Neural crest cell (in vitro differentiated cells): ENCODE results near the gene PDCD4. TPM values are rescaled to one million over a fixed set of nuclear protein-coding genes. Genes with fewer than 3 reads are reported as not detected.

Source experiments
- DNase-seq: peaks from one replicate; pipeline ENCODE4 v3.0.0; 2021; ENCODE audit warnings: low read depth, mixed read lengths, low spot score
- H3K27ac Mint-ChIP-seq: one replicate; pipeline ENCODE4 v1.8.0; 2021; ENCODE audit warnings: mild to moderate bottlenecking, mixed read lengths; ENCODE audit not compliant: unreplicated experiment
- H3K27me3 Mint-ChIP-seq: 2 replicates; pipeline ENCODE4 v1.8.0; 2021; ENCODE audit warnings: low read depth, mild to moderate bottlenecking, mixed read lengths
- H3K36me3 Mint-ChIP-seq: 2 replicates; pipeline ENCODE4 v1.8.0; 2021; ENCODE audit warnings: low read depth, mild to moderate bottlenecking, mixed read lengths
- H3K4me1 Mint-ChIP-seq: 2 replicates; pipeline ENCODE4 v1.8.0; 2021; ENCODE audit warnings: mixed read lengths
- H3K4me3 Mint-ChIP-seq: one replicate; pipeline ENCODE4 v1.8.0; 2021; ENCODE audit warnings: mild to moderate bottlenecking, mixed read lengths
- H3K9me3 Mint-ChIP-seq: 2 replicates; pipeline ENCODE4 v1.8.0; 2021; ENCODE audit warnings: mixed read lengths
- CTCF ChIP-seq: fragments of 200-600 bp; sonication (generic); conservative IDR thresholded peaks from 2 replicates; pipeline ENCODE4 v1.5.0; 2021; ENCODE audit warnings: antibody characterized with exemption, mild to moderate bottlenecking
- total RNA-seq: library from RNA; stranded (reverse); gene quantifications from 2 replicates; pipeline ENCODE4 v1.2.1, GENCODE V29; 2021

Gene PDCD4
- total RNA-seq, 1 donor from 2014 or later = 37.8 TPM

- Mint-ChIP-seq H3K27me3 (no peaks in the 10 kb centered on the region), H3K36me3 (no peaks in the 10 kb centered on the region), H3K4me1 (peaks cover 43% of the 10 kb centered on the region), H3K4me3 (no peak overlapping the region), H3K9me3 (no peaks in the 10 kb centered on the region), H3K27ac (no peak overlapping the region)
- peak; percentile 21 for DNase-seq
- TF ChIP-seq CTCF = no peak
Measured at GRCh38 chr10:110833234-110833940, 38.3 kb upstream of the PDCD4 start.

- H3K27me3 Mint-ChIP-seq = no peaks in the 10 kb centered on the region
- TF ChIP-seq CTCF = no peak
- H3K36me3 Mint-ChIP-seq = no peaks in the 10 kb centered on the region
- H3K9me3 Mint-ChIP-seq = no peaks in the 10 kb centered on the region
- H3K27ac Mint-ChIP-seq = peak overlapping the region; percentile 57
- no peak overlapping the region for H3K4me3 Mint-ChIP-seq
- DNase-seq = no peak
- H3K4me1 Mint-ChIP-seq = peaks cover 46% of the 10 kb centered on the region
Measured at GRCh38 chr10:110833941-110834628, 37.6 kb upstream of the PDCD4 start.

GRCh38 chr10:110834629-110835301 is 37.0 kb upstream of the PDCD4 start:
- no peaks in the 10 kb centered on the region for H3K27me3 Mint-ChIP-seq
- H3K4me3 Mint-ChIP-seq = no peak overlapping the region
- no peak for DNase-seq
- no peaks in the 10 kb centered on the region for H3K36me3 Mint-ChIP-seq
- no peak for TF ChIP-seq CTCF
- H3K27ac Mint-ChIP-seq = peak overlapping the region; percentile 57
- no peaks in the 10 kb centered on the region for H3K9me3 Mint-ChIP-seq
- peaks cover 51% of the 10 kb centered on the region for H3K4me1 Mint-ChIP-seq

GRCh38 chr10:110835841-110836240 is 35.9 kb upstream of the PDCD4 start:
- Mint-ChIP-seq H3K4me3 (no peak overlapping the region), H3K27ac (peak overlapping the region; percentile 94), H3K27me3 (no peaks in the 10 kb centered on the region), H3K9me3 (no peaks in the 10 kb centered on the region), H3K4me1 (peaks cover 51% of the 10 kb centered on the region), H3K36me3 (no peaks in the 10 kb centered on the region)
- TF ChIP-seq CTCF = no peak
- no peak for DNase-seq

- no peaks in the 10 kb centered on the region for H3K36me3 Mint-ChIP-seq
- DNase-seq = no peak
- no peaks in the 10 kb centered on the region for H3K27me3 Mint-ChIP-seq
- H3K27ac Mint-ChIP-seq = no peak overlapping the region
- TF ChIP-seq CTCF = no peak
- no peak overlapping the region for H3K4me3 Mint-ChIP-seq
- H3K4me1 Mint-ChIP-seq = peaks cover 51% of the 10 kb centered on the region
- H3K9me3 Mint-ChIP-seq = no peaks in the 10 kb centered on the region
Measured at GRCh38 chr10:110836706-110837105, 35.0 kb upstream of the PDCD4 start.
